ENCODE data around the gene TVP23A. TPM values are rescaled to one million over a fixed set of nuclear protein-coding genes. Genes with fewer than 3 reads are reported as not detected.

Gene TVP23A
- total and polyA plus RNA-seq, 2 donors (not counting 1 experiment from before 2014, with no cell fraction given) = 0.37 to 3.2 TPM

DNA sequence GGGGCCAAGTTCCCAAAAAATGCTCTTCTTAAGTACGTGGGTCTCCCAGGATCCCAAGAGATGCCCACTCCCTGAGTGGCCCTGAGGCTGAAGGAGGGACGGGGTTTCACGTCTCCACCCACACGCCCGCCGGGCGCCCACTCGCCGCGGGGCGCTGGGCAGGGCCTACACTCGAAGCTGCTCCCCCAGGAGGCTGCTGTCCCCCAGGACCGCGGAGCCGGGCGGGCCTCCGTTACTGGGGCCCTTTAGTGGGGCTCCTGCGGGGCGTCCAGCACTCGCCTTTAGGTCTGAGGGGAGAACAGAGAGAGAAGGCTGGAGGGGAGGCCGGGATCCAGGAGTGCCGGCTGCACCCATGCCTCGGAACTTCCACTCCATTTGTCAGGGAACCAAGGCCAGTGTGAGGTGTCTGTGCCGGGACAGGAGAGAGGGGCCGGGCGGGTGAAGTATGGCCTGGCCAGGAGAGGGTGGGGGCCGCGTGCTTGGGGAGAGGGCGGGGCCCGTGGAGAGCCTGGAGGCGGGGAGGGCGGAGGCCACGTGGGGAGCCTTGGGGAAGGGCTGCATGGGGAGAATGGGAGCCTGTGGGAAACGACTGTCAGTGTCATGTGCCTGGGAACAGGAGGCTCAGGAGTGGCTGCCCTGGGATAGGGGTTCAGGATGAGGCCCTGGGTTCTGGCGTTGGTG, 56.1 kb downstream of the TVP23A start:
- Histone ChIP-seq H3K27ac (ENCODE audit: low read length in 2 of 2) (no peak overlapping the region), H3K4me3 (ENCODE audit: control extremely low read depth in 1 of 5, extremely low read depth in 1 of 5, insufficient read depth in 1 of 5, low read depth in 2 of 5, low read length in 4 of 5) (no peak overlapping the region), H3K27me3 (replicated peaks in 1 of 4; ENCODE audit: control extremely low read depth in 1 of 4, control insufficient read depth in 3 of 4, insufficient read depth in 4 of 4, low read length in 3 of 4) (no peaks in the 10 kb centered on the region), H3K79me2 (ENCODE audit: control insufficient read depth, insufficient read depth, low read length) (peaks cover 46% of the 10 kb centered on the region), H3K4me1 (ENCODE audit: control insufficient read depth in 2 of 2, insufficient read depth in 2 of 2, low read length in 2 of 2) (peaks cover 17 to 26% of the 10 kb centered on the region in 2 donors), H3K9ac (ENCODE audit: low read length) (no peak overlapping the region), H2AFZ (ENCODE audit: insufficient read depth, low read depth, low read length, poor library complexity, severe bottlenecking) (no peak overlapping the region), H3K36me3 (replicated peaks in 1 of 2; ENCODE audit: control extremely low read depth in 1 of 2, control insufficient read depth in 1 of 2, extremely low read depth in 1 of 2, insufficient read depth in 2 of 2, low read length in 1 of 2) (peaks cover 2 to 84% of the 10 kb centered on the region in 2 experiments), H3K4me2 (replicated peaks; ENCODE audit: low read depth, low read length, poor library complexity, severe bottlenecking) (no peak overlapping the region), H4K20me1 (ENCODE audit: control insufficient read depth, insufficient read depth, low read length, poor library complexity, severe bottlenecking) (peaks cover 21% of the 10 kb centered on the region), H3K9me3 (ENCODE audit: control extremely low read depth in 1 of 3, control insufficient read depth in 2 of 3, insufficient read depth in 1 of 3, low read length in 2 of 3) (peaks cover 0 to 12% (median 0%) of the 10 kb centered on the region in 3 donors)
- Mint-ChIP-seq H3K9me3 (ENCODE audit: insufficient read depth) (no peaks in the 10 kb centered on the region), H3K27ac (no peak overlapping the region), H3K4me1 (peaks cover 36% of the 10 kb centered on the region), H3K4me3 (no peak overlapping the region), H3K27me3 (no peaks in the 10 kb centered on the region)
- TF ChIP-seq EZH2 (IDR thresholded peaks at IDR 0.05; ENCODE audit: borderline replicate concordance, insufficient read depth, low read depth, low read length, poor library complexity, severe bottlenecking) (no peak), CTCF (IDR thresholded peaks at IDR 0.05) (no peak)
- DNase-seq = no peak
- WGBS (ENCODE audit: insufficient coverage) = 97% methylated on average over 33 of the region's 35 CpGs
- intact Hi-C loops (cut with micrococcal nuclease) = no loop called here
- ATAC-seq (ENCODE audit: low read depth) = no peak
- CTCF ChIA-PET = no interaction called here
- POLR2A ChIA-PET = no interaction called here

- Histone ChIP-seq H3K27ac (ENCODE audit: low read length in 2 of 2) (no peak overlapping the region), H3K27me3 (replicated peaks in 1 of 4; ENCODE audit: control extremely low read depth in 1 of 4, control insufficient read depth in 3 of 4, insufficient read depth in 4 of 4, low read length in 3 of 4) (no peaks in the 10 kb centered on the region), H3K4me3 (ENCODE audit: control extremely low read depth in 1 of 5, extremely low read depth in 1 of 5, insufficient read depth in 1 of 5, low read depth in 2 of 5, low read length in 4 of 5) (no peak overlapping the region), H4K20me1 (ENCODE audit: control insufficient read depth, insufficient read depth, low read length, poor library complexity, severe bottlenecking) (peaks cover 21% of the 10 kb centered on the region), H3K9ac (ENCODE audit: low read length) (no peak overlapping the region), H3K4me2 (replicated peaks; ENCODE audit: low read depth, low read length, poor library complexity, severe bottlenecking) (no peak overlapping the region), H3K36me3 (replicated peaks in 1 of 2; ENCODE audit: control extremely low read depth in 1 of 2, control insufficient read depth in 1 of 2, extremely low read depth in 1 of 2, insufficient read depth in 2 of 2, low read length in 1 of 2) (peaks cover 2 to 89% of the 10 kb centered on the region in 2 experiments), H3K79me2 (ENCODE audit: control insufficient read depth, insufficient read depth, low read length) (peaks cover 57% of the 10 kb centered on the region), H3K4me1 (ENCODE audit: control insufficient read depth in 2 of 2, insufficient read depth in 2 of 2, low read length in 2 of 2) (peaks cover 17 to 26% of the 10 kb centered on the region in 2 donors), H3K9me3 (ENCODE audit: control extremely low read depth in 1 of 3, control insufficient read depth in 2 of 3, insufficient read depth in 1 of 3, low read length in 2 of 3) (peaks cover 0 to 12% (median 0%) of the 10 kb centered on the region in 3 donors), H2AFZ (ENCODE audit: insufficient read depth, low read depth, low read length, poor library complexity, severe bottlenecking) (no peak overlapping the region)
- Mint-ChIP-seq H3K4me3 (no peak overlapping the region), H3K4me1 (peaks cover 33% of the 10 kb centered on the region), H3K27ac (peak overlapping the region; percentile 20), H3K27me3 (no peaks in the 10 kb centered on the region), H3K9me3 (ENCODE audit: insufficient read depth) (no peaks in the 10 kb centered on the region)
- WGBS (ENCODE audit: insufficient coverage) = 83% methylated on average over 6 of the region's 8 CpGs
- DNase-seq (no peak), ATAC-seq (ENCODE audit: low read depth) (no peak)
- intact Hi-C loops (cut with micrococcal nuclease) = no loop called here
- no peak for TF ChIP-seq EZH2 (IDR thresholded peaks at IDR 0.05; ENCODE audit: borderline replicate concordance, insufficient read depth, low read depth, low read length, poor library complexity, severe bottlenecking)
- no peak for TF ChIP-seq CTCF (IDR thresholded peaks at IDR 0.05)
- CTCF ChIA-PET = no interaction called here
- POLR2A ChIA-PET = no interaction called here
Observed at GRCh38 chr16:10761373-10761772, 57.2 kb downstream of the TVP23A start.
